Peyer's patch (tissue), 4 donors: ENCODE data around the gene RELN. TPM values are rescaled to one million over a fixed set of nuclear protein-coding genes. Genes with fewer than 3 reads are reported as not detected.

Source experiments
- DNase-seq, 3 donors: peaks; one replicate each; pipeline ENCODE4 v3.0.0-alpha.2; 2017 to 2019
- H3K27ac ChIP-seq, 4 donors: fragments of 200-600 bp; sonication (generic); one replicate each; pipeline ENCODE4 v1.5.1; 2016 to 2019
- H3K27me3 ChIP-seq, 2 donors: fragments of 200-600 bp; sonication (generic); one replicate each; pipeline ENCODE4 v1.5.1; 2019
- H3K36me3 ChIP-seq, 3 donors: fragments of 200-600 bp; sonication (generic); one replicate each; pipeline ENCODE4 v1.5.1; 2016 to 2019
- H3K4me1 ChIP-seq, 4 donors: fragments of 200-600 bp; sonication (generic); one replicate each; pipeline ENCODE4 v1.5.1; 2016 to 2019
- H3K4me3 ChIP-seq, 4 donors: fragments of 200-600 bp; sonication (generic); 1 replicate in 3 of 4; 2 replicates in 1 of 4; pipeline ENCODE4 v1.5.1; 2016 to 2019; ENCODE audit warnings: mild to moderate bottlenecking in 1 of 4
- H3K9me3 ChIP-seq, 4 donors: fragments of 200-600 bp; sonication (generic); one replicate each; pipeline ENCODE4 v1.5.1; 2016 to 2019; ENCODE audit warnings: mild to moderate bottlenecking in 1 of 4
- CTCF ChIP-seq, 6 experiments: fragments of 450-650 bp in 4 of 6; fragments of 200-600 bp in 2 of 6; sonication (generic) in 1 of 6; IDR thresholded peaks; one replicate each; pipeline ENCODE4 v1.5.1; 2017 to 2019; ENCODE audit warnings: antibody characterized with exemption in 6 of 6, mild to moderate bottlenecking in 3 of 6, moderate library complexity in 1 of 6
- POLR2A ChIP-seq, 2 donors: fragments of 450-650 bp; IDR thresholded peaks; one replicate each; pipeline ENCODE4 v1.5.1; 2017; ENCODE audit warnings: antibody characterized with exemption in 2 of 2, mild to moderate bottlenecking in 2 of 2, moderate library complexity in 2 of 2
- total RNA-seq, 4 donors: library from RNA; depleted of rRNA; stranded (reverse); fragments of >200 nt; gene quantifications; one replicate each; pipeline ENCODE4 v1.1.0, GENCODE V29; 2016

The RELN gene
- total RNA-seq, 4 donors from 2014 or later, result 1.7 to 3.9 (median 3.2) TPM

GRCh38 chr7:103525937-103526336, 463.5 kb downstream of the RELN start:
- no peaks in the 10 kb centered on the region for H3K4me1 ChIP-seq
- H3K9me3 ChIP-seq, result no peaks in the 10 kb centered on the region
- no peak overlapping the region for H3K27ac ChIP-seq
- DNase-seq, result no peak
- TF ChIP-seq CTCF (IDR thresholded peaks at IDR 0.05), result no peak
- TF ChIP-seq POLR2A (IDR thresholded peaks at IDR 0.05), result no peak
- H3K27me3 ChIP-seq, result no peaks in the 10 kb centered on the region
- no peak overlapping the region for H3K4me3 ChIP-seq
- no peaks in the 10 kb centered on the region for H3K36me3 ChIP-seq

GRCh38 chr7:103524042-103524907, 465.2 kb downstream of the RELN start:
- no peak overlapping the region for H3K27ac ChIP-seq
- TF ChIP-seq POLR2A (IDR thresholded peaks at IDR 0.05), result no peak
- TF ChIP-seq CTCF (IDR thresholded peaks at IDR 0.05), result peak in 2 of 6 experiments; percentile 25 to 37
- DNase-seq, result no peak
- H3K4me1 ChIP-seq, result no peaks in the 10 kb centered on the region
- no peak overlapping the region for H3K4me3 ChIP-seq
- H3K9me3 ChIP-seq, result no peaks in the 10 kb centered on the region
- no peaks in the 10 kb centered on the region for H3K36me3 ChIP-seq
- H3K27me3 ChIP-seq, result no peaks in the 10 kb centered on the region

GRCh38 chr7:103521937-103522336, 467.5 kb downstream of the RELN start:
- H3K4me1 ChIP-seq, result no peaks in the 10 kb centered on the region
- H3K27me3 ChIP-seq, result no peaks in the 10 kb centered on the region
- TF ChIP-seq CTCF (IDR thresholded peaks at IDR 0.05), result no peak

GRCh38 chr7:103504505-103505135, 484.8 kb downstream of the RELN start:
- H3K36me3 ChIP-seq, result no peaks in the 10 kb centered on the region
- TF ChIP-seq CTCF (IDR thresholded peaks at IDR 0.05) (no peak), POLR2A (IDR thresholded peaks at IDR 0.05) (no peak)
- no peaks in the 10 kb centered on the region for H3K4me1 ChIP-seq
- no peaks in the 10 kb centered on the region for H3K9me3 ChIP-seq
- no peak overlapping the region for H3K27ac ChIP-seq
- H3K27me3 ChIP-seq, result no peaks in the 10 kb centered on the region
- no peak for DNase-seq
- H3K4me3 ChIP-seq, result no peak overlapping the region

More at GRCh38 chr7:103521937-103522336, 467.5 kb downstream of the RELN start:
- Histone ChIP-seq H3K9me3 (no peaks in the 10 kb centered on the region), H3K27ac (no peak overlapping the region), H3K36me3 (no peaks in the 10 kb centered on the region), H3K4me3 (no peak overlapping the region)
- DNase-seq, result no peak

GRCh38 chr7:103501206-103501605, 488.3 kb downstream of the RELN start:
- Histone ChIP-seq H3K27me3 (no peaks in the 10 kb centered on the region), H3K4me1 (no peaks in the 10 kb centered on the region), H3K4me3 (no peak overlapping the region), H3K9me3 (no peaks in the 10 kb centered on the region), H3K36me3 (no peaks in the 10 kb centered on the region), H3K27ac (no peak overlapping the region)
- TF ChIP-seq CTCF (IDR thresholded peaks at IDR 0.05) (no peak), POLR2A (IDR thresholded peaks at IDR 0.05) (no peak)
- DNase-seq, result no peak
